Activated T-helper 9 cell treated with anti-CD3 and anti-CD28 coated beads, Interleukin-2, amount 50 U/mL, for 16 hours (primary cell): ENCODE results near the gene BARD1.
"Not testable (repeated sequence)": the region's sequence is repeated elsewhere in the genome, so short reads cannot be mapped to it uniquely, and the experiment has no call there.

ENCODE experiments used
- DNase-seq: peaks from one replicate; pipeline ENCODE4 v3.0.0-alpha.2; 2020; ENCODE audit warnings: low read depth

BARD1 gene

GRCh38 chr2:214765180-214765579 lies 44.3 kb downstream of the BARD1 start:
- no peak for DNase-seq

- no peak for DNase-seq
These were observed 56.0 kb downstream of the BARD1 start for GRCh38 chr2:214753455-214753854.

DNA sequence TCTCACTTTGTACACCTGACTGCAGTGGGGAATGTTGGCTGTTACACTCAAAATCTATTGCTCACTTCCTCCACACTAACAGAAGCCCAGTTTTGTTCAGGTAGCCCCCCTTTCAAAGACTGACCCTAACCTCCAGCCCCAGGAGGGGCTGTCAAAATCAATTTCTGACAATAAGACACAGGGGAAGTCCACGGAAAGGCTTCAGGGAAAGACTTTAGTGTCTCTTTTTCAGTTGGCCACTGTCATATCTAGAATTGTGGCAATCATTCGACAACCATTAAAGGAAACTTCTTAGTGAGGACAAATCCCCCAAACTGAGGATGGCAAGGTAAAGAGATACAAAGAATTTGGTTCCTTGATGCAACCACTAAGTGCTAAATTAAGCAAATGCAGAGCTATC lies 59.0 kb downstream of the BARD1 start:
- no peak for DNase-seq

GRCh38 chr2:214747992-214748391 lies 61.5 kb downstream of the BARD1 start:
- no peak for DNase-seq

GRCh38 chr2:214742119-214742518 lies 67.4 kb downstream of the BARD1 start:
- no peak for DNase-seq

- DNase-seq, result no peak
These were observed 68.6 kb downstream of the BARD1 start for GRCh38 chr2:214740867-214741395.

GRCh38 chr2:214737188-214737587 lies 72.3 kb downstream of the BARD1 start:
- DNase-seq, result no peak

DNA sequence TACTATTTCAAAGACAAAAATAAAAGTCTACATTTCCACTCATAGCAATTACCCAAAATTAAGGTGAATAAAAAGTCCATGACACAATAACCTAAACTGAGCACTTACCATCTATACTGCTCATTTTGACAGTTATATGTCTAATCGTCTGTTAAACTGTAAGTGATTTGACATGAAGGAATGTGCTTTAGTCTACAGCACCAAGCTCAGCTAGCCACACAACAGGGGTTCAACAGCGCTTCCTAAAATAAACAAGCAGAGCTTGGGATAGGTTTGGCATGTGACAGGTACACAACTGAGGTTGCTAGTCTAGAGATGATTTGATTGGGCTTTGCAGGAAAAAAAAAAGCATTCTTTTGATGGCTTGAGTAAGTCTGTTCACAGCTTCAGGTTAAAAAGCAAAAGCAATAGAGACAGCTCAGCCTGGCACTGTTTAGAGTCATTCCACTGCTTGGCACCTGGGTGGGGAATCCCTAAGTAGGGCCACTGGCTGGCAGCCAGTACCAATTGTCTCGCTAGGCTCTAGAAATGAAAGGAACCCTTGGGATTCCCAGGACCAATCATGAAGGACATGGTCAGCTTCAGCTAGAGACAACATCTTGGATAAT lies 78.6 kb downstream of the BARD1 start:
- no peak for DNase-seq

GRCh38 chr2:214730248-214730647 lies 79.2 kb downstream of the BARD1 start:
- DNase-seq, result no peak

GRCh38 chr2:214724741-214725140 lies 84.7 kb downstream of the BARD1 start:
- DNase-seq, result no peak

DNA sequence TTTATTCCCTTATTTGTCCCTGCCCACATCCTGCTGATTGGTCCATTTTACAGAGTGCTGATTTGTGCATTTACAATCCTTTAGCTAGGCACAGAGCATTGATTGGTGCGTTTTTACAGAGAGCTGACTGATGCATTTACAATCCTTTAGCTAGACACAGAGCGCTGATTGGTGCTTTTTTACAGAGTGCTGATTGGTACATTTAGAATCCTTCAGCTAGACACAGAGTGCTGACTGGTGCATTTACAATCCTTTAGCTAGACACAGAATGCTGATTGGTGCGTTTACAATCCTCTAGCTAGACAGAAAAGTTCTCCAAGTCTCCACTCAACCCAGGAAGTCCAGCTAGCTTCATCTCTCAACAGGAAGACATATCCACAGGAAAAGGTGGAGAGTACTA lies 91.6 kb downstream of the BARD1 start:
- DNase-seq, result not testable (repeated sequence)

DNA sequence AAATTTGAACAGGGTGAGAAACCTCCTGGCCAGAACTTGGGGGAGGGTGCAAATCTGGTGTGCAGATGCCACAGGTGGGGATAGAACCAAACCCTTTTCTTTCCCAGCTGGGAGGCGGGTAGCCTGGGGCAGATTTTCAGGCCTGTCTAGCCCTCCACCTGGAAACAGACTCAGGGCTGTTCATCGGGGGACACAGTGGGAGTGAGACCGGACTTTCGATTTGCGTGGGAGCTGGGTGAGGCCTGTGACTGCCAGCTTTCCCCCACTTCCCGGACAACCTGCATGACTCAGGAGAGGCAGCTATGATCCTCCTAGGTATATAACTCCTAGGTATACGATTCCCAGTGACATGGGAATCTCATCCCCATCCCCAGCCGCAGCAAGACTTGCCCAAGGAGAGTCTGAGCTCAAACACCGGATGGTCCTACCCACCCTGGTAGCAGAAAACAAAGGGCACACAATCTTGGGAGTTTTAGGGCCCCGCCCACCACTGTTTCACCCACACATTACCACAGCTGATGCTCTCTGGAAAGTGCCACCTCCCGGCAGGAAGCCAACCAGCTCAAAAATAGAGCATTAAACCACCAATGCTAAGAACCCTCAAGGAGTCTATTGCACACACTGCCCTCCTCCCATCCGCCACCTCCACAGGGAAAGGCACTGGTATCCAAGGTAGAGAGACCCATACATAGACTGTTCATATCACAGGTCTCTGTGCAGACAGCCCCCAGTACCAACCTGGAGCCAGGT lies 92.5 kb downstream of the BARD1 start:
- no peak for DNase-seq

DNA sequence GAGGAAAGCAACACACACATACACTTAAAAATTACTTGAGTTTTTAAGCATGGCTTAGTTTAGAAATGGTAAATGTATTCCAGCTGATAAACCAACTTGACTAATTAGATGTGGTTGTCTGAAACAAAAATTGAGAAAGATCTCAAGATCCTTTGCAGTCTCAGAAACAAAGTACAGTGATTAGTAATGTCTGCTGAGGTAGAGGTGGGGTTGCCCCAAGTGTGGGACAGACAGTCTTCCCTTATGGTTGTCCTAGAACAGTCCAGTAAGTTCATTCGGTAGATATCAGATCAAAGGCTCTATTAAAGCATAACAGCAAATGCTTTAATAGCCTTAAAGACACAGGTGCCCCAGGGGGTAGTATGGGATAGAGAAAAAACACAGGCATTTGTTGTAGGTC lies 94.5 kb downstream of the BARD1 start:
- DNase-seq, result no peak

DNA sequence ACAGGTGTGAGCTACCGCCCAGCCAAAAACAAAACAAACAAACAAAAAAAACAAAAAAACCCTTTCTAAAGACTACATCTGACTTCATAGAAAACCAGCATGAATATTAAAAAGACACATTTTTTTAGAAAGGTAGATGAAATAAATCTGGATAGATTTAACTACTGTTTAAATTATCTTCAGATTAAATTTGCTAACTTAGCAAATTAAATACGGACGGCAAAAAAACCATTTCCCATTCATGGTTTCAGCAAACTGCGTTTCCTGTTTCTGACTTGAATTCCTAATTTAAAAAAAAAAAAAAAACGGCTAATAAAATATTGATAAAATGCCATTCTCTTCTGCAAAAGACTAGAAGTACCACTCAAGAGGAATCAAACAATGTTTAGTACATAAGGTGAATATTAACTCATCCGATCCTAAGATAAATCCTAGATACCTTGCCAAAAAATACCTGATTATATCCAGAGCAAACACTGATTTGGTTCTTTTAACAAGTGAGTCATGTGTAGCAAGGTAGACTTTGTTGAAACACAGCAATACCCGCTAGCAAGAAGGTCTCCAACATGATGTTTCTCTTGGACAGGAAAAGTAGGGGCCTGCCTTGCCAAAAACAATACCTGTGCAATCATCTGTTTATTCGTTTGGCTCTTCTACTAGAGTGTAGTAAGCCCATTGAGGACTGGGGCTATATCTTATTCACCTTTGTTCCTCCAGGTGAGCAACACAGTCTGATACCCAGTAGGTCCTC lies 96.2 kb downstream of the BARD1 start:
- DNase-seq, result no peak

- no peak for DNase-seq
These were observed 98.8 kb downstream of the BARD1 start for GRCh38 chr2:214710729-214711128.

DNA sequence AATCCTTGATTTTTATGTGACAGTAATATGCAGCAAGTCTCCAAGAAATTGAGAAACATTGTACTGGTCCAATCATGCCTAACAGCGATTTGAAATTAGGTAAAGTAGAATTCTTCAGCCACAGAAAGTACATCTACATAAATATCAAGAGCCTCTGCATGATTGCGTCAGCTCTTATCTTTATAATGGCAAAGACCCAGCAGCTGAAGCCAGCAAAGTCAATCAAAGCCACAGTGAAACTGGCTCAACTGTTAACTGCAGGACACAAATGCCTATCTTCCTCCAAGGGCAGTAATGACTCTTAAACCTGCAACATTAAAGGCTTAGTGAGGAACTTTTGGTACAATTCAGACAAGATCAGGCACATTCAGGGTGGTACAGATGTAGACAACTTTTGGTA lies 102.5 kb downstream of the BARD1 start:
- DNase-seq, result no peak

DNA sequence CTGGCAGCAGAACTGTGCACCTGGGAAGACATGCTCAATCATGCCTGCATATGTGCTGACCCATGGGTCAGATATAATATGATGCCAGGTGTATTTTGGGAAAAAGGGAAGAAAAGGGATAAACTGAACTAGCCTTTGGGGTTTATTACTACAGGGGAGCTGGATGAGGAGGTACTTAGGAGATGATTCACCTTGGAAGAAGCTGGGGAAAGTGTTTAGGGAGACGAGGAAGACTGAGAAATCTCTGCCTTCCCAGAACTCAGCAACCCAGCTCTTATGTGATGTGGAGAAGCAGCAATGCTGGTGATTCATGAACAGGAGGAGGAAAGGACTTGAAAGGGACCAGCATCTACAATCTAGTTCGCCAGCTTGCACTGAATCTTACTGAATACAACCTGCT lies 110.2 kb downstream of the BARD1 start:
- DNase-seq, result no peak

- DNase-seq, result no peak
These were observed 112.8 kb downstream of the BARD1 start for GRCh38 chr2:214696681-214697080.

GRCh38 chr2:214695789-214696188 lies 113.7 kb downstream of the BARD1 start:
- DNase-seq, result no peak

GRCh38 chr2:214683557-214683956 lies 125.9 kb downstream of the BARD1 start:
- DNase-seq, result not testable (repeated sequence)

- no peak for DNase-seq
These were observed 129.7 kb downstream of the BARD1 start for GRCh38 chr2:214679736-214680135.

DNA sequence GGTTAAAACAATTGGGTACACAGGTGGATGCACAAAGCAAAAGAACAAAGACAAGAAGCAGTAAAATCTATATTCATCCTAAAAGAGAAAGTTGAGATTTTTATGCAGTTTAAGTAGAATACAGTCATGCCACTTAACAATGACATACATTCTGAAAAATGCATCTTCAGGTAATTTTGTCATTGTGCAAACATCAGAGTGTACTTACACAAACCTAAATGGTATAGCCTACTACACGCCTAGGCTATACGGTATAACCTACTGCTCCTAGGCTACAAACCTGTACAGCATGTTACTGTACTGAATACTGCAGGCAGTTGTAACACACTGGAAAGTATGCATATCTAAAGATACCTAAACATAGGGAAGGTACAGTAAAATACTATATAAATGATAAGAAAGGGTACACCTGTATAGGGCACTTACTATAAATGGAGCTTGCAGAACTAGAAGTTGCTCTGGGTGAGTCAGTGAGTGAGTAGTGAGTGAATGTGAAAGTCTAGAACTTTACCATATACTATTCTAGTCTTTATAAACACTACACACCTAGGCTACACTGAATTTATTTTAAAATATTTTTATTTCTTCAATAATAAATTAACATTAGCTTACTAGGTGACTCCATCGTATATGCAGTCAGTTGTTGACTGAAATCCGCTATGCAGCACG lies 132.9 kb downstream of the BARD1 start:
- DNase-seq, result no peak
